ENCODE data around the gene MAFG.

The MAFG gene

GRCh38 chr17:81939881-81940385 is 12.4 kb upstream of the MAFG start:
- no peak for DNase-seq (ENCODE audit: low read depth in 3 of 3)

- DNase-seq (ENCODE audit: low read depth in 3 of 3), result no peak
Observed at GRCh38 chr17:81939218-81939617, 11.7 kb upstream of the MAFG start.

- DNase-seq (ENCODE audit: low read depth in 3 of 3), result no peak
Observed at GRCh38 chr17:81935709-81936084, 8.2 kb upstream of the MAFG start.

- DNase-seq (ENCODE audit: low read depth in 3 of 3), result no peak
Observed at GRCh38 chr17:81934850-81935708, 7.5 kb upstream of the MAFG start.

- no peak for DNase-seq (ENCODE audit: low read depth in 3 of 3)
Observed at GRCh38 chr17:81934098-81934757, 6.7 kb upstream of the MAFG start.

GRCh38 chr17:81933178-81933699 is 5.7 kb upstream of the MAFG start:
- no peak for DNase-seq (ENCODE audit: low read depth in 3 of 3)

- no peak for DNase-seq (ENCODE audit: low read depth in 3 of 3)
Observed at GRCh38 chr17:81932333-81932983, 4.9 kb upstream of the MAFG start.

- no peak for DNase-seq (ENCODE audit: low read depth in 3 of 3)
Observed at GRCh38 chr17:81931557-81932332, 4.2 kb upstream of the MAFG start.

- no peak for DNase-seq (ENCODE audit: low read depth in 3 of 3)
Observed at GRCh38 chr17:81931189-81931556, 3.6 kb upstream of the MAFG start.

- DNase-seq (ENCODE audit: low read depth in 3 of 3), result no peak
Observed at GRCh38 chr17:81930142-81931125, 2.9 kb upstream of the MAFG start.

GRCh38 chr17:81929253-81930141 is 2.0 kb upstream of the MAFG start:
- no peak for DNase-seq (ENCODE audit: low read depth in 3 of 3)

- DNase-seq (ENCODE audit: low read depth in 3 of 3), result no peak
Observed at GRCh38 chr17:81928544-81929252, 1.2 kb upstream of the MAFG start.

GRCh38 chr17:81927152-81927652 is 333 bp downstream of the MAFG start:
- DNase-seq (ENCODE audit: low read depth in 3 of 3), result peak in 2 of 3 experiments; percentile 38 to 40

- DNase-seq (ENCODE audit: low read depth in 3 of 3), result peak; percentile 42 to 58 (median 54)
Observed at GRCh38 chr17:81926451-81927151, 934 bp downstream of the MAFG start.

GRCh38 chr17:81925860-81926450 is 1.6 kb downstream of the MAFG start:
- no peak for DNase-seq (ENCODE audit: low read depth in 3 of 3)

- no peak for DNase-seq (ENCODE audit: low read depth in 3 of 3)
Observed at GRCh38 chr17:81924557-81925532, 2.7 kb downstream of the MAFG start.

Measured in stimulated activated CD4-positive, alpha-beta T cell treated with anti-CD3 and anti-CD28 coated beads, TNF-alpha, amount 100 ng/mL, for 4 hours (primary cell).